Measurements from ENCODE around the gene HOXB5.

Gene HOXB5

GRCh38 chr17:48624544-48625494 lies 31.2 kb upstream of the HOXB5 start:
- H3K4me3 ChIP-seq (ENCODE audit: control insufficient read depth, low read depth, low read length): peak overlapping the region; percentile 17
- no peak for TF ChIP-seq CTCF (conservative IDR thresholded peaks at IDR 0.05; ENCODE audit: control insufficient read depth, insufficient read depth, low read depth, low read length)
- no peak for DNase-seq (ENCODE audit: low read depth)

- TF ChIP-seq CTCF (conservative IDR thresholded peaks at IDR 0.05; ENCODE audit: control insufficient read depth, insufficient read depth, low read depth, low read length): no peak
Observed at GRCh38 chr17:48624118-48624517, 30.5 kb upstream of the HOXB5 start.

GRCh38 chr17:48623583-48623982 lies 30.0 kb upstream of the HOXB5 start:
- H3K4me3 ChIP-seq (ENCODE audit: control insufficient read depth, low read depth, low read length): no peak overlapping the region
- TF ChIP-seq CTCF (conservative IDR thresholded peaks at IDR 0.05; ENCODE audit: control insufficient read depth, insufficient read depth, low read depth, low read length): no peak
- no peak for DNase-seq (ENCODE audit: low read depth)

More at GRCh38 chr17:48624118-48624517, 30.5 kb upstream of the HOXB5 start:
- H3K4me3 ChIP-seq (ENCODE audit: control insufficient read depth, low read depth, low read length): no peak overlapping the region
- DNase-seq (ENCODE audit: low read depth): no peak

- no peak for DNase-seq (ENCODE audit: low read depth)
- TF ChIP-seq CTCF (conservative IDR thresholded peaks at IDR 0.05; ENCODE audit: control insufficient read depth, insufficient read depth, low read depth, low read length): no peak
- no peak overlapping the region for H3K4me3 ChIP-seq (ENCODE audit: control insufficient read depth, low read depth, low read length)
Observed at GRCh38 chr17:48622857-48623256, 29.3 kb upstream of the HOXB5 start.

DNA sequence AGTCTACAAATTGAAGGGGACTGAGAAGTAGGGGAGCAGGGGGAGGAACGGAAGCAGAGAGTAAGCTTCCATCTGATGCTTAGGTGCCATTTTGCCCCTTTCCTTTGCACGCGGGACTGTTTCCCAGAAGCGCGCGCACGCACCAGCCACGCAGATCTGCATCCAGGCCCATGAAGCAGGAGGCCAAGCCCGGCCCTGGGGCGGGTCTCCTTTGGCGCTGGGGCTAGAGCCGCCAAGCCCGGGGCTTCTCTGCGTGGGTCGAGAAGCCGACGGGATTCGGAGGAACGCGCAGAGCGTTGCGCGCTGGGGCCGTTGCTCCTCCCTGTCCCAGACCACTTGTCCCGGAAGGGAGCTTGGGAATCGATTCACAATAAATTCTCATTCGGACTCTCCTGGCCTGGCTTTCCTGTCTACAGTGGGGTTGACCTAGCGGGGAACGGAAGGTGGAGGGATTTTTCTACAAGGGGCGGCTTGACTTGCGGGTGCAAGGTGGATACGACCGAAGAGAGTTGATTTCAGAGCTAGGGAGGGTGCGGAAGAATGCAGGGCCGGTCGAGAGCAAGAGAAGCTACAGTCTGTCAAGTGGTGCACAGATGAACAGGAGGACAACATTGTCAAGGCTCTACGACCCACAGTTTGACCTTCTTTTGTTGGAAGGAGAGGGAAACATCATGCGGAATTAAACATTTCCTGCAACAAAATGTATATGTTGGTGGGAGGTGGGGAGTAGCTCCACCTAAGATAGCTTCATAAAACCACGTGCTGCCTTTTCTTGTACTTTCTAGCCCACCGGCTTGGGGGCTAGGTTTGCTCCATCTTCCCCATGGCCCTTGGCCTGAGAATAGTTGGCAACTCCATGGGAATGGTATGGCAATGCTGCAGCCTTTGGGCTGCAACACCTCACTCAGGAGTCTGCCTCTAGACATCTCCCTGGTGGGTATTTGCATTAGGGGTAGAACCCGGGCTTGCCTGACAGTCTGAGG lies 28.1 kb upstream of the HOXB5 start:
- DNase-seq (ENCODE audit: low read depth): no peak
- no peak for TF ChIP-seq CTCF (conservative IDR thresholded peaks at IDR 0.05; ENCODE audit: control insufficient read depth, insufficient read depth, low read depth, low read length)
- no peak overlapping the region for H3K4me3 ChIP-seq (ENCODE audit: control insufficient read depth, low read depth, low read length)

GRCh38 chr17:48620461-48621139 lies 27.0 kb upstream of the HOXB5 start:
- DNase-seq (ENCODE audit: low read depth): no peak
- no peak for TF ChIP-seq CTCF (conservative IDR thresholded peaks at IDR 0.05; ENCODE audit: control insufficient read depth, insufficient read depth, low read depth, low read length)
- no peak overlapping the region for H3K4me3 ChIP-seq (ENCODE audit: control insufficient read depth, low read depth, low read length)
